HG02642 (cell line): ENCODE data around the gene WFIKKN1.
A peak's percentile ranks its signal among the peaks of the same experiment; 100 is the strongest.

Experiments used
- ATAC-seq: cut with Tn5 transposase; IDR thresholded peaks from one replicate; pipeline ENCODE4 v1.9.1; 2021; ENCODE audit warnings: mild to moderate bottlenecking; ENCODE audit not compliant: unreplicated experiment, poor library complexity

The WFIKKN1 gene

DNA sequence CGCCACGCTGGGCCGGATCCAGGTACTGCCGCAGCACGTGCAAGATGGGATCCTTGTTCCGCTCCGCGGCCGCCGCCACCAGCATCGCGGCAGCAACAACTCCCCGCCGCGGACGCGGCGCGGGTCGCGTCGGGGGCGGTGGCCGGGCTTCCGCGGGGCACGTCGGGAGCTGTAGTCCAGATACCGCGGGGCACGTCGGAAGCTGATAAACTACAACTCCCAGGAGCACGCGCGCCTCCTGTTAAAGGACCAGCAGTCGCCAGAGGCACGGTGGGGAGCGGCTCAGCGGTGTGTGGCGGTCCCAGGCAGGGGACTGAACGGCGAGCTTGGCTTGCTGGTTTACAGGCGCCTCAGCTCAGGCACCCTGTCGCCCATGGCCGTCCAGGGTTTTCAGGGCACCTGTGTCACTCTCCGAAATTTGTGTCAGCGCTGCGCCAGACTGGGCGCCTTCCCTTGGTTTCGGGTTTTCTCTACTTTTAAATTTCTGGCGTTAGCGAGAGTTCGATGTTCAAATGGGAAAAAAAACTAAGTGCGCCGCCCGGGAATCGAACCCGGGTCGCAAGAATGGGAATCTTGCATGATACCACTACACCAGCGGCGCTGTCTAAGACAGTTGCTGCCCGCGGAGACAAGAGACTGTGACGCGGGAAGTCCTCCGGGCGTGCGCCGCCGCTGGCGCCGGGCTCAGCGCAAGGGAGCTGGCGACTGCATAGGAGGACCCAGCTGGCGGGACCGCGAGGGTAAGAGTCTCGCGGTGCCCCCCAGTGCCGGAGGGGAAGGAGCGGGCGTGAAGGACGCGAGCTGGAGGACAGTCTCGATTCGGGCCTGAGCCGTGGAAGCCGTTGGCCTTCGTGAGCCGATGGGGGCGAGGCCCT is 5.7 kb downstream of the WFIKKN1 start, which contains the start of gene METTL26:
Gene METTL26 (minus strand): TSS at position 100 of the 875 bp plus-strand sequence. CDS start 15 bp downstream, at position 85.
- ATAC-seq = peak; percentile 77

DNA sequence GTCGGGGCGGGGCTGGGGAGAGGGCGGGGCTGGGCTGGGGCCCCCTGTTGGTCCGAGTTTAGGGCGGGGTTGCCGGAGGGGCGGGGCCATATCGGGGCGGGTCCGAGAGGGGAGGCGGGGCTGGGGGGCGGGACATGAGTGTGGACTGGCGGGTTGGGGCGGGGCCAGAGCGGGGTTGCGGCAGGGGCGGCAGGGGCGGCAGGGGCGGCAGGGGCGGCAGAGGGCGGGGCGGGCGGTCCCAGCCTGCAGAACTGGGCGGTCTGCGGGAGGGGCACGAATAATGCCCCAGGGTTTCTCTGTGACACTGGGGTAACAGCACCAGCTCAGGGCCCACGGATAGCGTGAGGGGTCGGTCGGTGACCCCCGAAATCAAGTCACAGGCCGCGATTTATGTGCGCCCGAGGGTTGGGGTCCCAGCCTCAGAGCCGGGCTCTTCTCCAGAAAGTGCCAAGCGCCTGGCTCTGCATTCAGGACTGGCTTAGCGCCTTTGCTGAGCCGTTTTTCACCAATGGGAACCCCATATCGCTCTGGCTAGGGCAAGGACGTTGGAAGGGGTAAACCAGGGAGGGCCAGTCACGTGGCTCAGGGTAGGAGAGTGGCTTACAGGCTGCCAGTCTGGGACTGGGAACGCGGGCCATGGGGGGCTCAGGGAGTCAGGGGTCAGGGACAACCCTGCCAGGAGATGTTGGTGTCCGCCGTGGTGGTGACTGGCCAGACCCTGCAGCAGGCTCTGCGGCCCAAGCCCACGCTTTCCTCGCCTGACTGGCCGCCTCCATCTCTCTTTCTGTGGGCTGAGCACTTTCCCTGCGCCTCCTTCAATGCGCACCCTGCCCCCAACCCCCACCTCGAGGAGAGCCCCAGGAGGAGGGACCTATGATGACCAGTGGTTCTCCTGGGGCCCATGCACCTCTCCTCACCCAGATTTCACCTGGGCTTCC is 6.6 kb downstream of the WFIKKN1 start:
- no peak for ATAC-seq

DNA sequence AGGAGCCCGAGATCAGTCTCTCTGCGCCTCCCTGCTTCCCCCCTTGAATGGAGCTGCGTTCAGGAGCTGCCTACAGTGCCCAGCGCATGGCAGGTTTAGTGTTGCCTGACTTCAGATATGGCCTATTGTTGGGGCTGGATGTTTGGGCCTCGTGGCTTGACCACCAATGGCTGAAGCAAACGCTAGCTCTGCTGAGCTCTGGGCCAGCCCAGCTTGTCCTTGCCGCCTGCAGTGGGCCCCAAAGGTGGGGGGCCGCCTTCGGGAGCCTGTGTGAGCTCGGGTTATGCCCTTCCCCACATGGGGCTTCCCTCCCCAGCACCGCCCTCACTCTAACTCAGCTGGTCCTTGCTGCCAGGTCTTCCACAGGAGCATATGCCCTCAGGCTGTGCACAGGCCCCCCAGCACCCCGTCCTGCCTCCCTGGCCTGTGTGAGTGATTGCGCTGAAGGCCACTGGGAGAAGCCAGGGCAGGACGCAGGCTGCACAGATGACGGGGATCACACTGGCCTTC is 7.3 kb downstream of the WFIKKN1 start:
- ATAC-seq = no peak

DNA sequence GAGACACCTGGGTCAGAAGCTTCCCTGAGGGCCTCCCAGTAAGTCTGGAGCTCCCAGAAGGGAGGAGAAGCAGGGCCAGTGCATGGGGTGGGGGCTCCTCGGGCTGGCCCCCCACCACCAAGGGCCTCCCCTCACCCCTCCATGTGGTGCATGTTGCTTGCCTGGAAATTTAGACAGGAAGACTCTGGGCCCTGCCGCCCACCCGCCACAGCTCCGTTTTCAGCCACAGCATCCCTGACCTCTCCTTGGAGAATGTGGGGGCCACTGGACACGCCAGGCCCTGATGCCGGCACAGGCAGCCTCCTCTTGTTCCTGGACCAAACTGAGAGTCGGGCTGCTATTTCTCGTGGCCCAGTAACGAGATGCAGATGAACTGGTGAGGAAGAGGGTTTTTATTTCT is 8.1 kb downstream of the WFIKKN1 start:
- ATAC-seq = no peak

DNA sequence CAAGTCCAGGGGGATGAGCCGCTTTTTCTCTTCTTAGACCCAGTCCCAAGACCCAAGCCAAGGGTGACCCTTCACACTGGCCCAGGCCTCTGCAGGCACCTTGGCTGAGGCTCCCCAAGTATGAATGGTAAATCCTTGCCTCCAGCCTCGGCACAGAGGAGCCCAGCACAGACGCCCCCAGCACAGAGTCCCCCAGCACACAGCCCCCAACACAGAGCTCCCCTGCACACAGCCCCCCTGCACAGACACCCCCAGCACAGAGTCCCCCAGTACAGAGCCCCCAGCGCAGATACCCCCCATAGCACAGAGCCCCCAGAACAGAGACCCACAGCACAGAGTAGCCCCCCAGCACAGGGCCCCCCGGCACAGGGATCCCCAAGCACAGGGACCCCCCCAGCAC is 9.8 kb downstream of the WFIKKN1 start:
- no peak for ATAC-seq

DNA sequence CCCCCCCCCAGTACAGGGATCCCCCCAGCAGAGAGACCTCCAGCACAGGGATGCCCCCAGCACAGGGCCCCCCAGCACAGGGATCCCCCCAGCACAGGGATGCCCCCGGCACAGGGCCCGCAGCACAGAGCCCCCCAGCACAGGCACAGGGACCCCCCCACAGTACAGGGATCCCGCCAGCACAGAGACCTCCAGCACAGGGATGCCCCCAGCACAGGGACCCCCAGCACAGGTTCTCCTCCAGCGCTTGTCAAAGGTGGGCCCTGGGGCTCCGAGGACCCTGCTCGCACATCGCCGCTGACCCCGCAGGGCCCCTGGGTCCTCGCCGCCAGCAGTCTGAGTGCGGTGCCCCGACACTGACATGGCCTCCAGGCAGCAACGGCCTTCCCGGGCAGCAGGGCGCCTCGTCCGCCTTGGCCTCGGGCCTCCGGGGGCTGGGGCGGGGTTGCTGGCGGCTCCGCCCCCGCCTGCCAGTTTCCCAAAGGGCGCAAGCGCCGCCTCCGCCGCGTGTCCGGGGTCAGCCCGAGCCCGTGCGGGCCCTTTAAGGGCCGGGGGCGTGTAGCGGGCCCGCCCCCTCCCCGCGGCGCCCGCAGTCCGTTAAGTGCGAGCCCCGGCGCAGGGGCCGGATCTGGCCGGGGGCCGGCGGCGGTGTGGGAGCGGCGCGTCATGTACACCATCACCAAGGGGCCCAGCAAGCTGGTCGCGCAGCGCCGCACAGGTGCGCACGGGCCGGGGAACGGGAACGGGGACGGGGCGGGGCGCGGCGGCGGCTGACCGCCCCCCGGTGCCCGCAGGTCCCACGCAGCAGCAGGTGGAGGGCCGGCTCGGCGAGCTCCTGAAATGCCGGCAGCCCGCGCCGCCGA is 10.8 kb downstream of the WFIKKN1 start, which contains the start of gene MCRIP2:
Gene MCRIP2 (plus strand): TSS at position 503 of the 863 bp plus-strand sequence. CDS start 164 bp downstream, at position 667.
- peak; percentile 50 for ATAC-seq

DNA sequence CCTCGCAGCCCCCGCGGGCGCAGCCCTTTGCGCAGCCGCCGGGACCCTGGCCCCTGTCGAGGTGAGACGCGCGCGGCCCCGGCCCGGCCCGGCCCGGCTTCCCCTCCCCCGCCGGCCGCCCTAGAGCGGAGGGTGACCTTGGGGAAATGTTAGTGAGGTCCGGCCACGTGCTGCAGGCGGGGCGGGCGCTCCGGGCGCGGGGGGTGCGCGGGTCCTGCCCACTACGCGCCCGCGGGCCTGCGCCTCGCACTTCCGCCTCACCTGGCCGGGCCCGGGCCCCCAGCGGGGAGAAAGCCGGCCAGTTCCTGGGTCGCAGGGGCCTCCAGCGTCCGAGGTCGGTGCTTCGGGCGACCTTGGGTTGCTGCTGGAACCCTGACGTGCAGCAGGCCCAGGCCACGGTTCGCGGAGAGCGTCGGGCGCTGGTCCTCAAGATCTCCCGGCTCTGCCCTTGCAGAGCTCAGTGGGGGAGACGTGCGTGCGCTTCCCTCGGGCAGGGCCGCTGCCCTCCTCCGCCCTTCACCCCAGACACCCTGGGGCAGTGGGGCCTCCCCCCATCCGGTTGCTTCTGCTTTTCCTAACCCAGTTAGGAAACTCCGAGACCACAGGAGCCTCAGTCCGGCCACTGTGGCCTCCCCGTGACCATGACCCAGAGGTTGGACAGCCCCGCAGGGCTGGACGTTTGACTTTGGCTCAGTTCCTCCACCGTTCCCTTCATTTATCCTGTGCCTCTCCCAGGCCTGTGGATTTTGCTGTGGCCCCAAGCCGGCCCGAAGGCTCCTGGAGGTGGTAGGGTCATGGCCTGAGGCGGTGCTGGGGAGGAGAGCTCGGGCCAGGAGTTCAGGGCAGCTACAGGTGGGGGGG is 11.6 kb downstream of the WFIKKN1 start:
- ATAC-seq = peak; percentile 47

DNA sequence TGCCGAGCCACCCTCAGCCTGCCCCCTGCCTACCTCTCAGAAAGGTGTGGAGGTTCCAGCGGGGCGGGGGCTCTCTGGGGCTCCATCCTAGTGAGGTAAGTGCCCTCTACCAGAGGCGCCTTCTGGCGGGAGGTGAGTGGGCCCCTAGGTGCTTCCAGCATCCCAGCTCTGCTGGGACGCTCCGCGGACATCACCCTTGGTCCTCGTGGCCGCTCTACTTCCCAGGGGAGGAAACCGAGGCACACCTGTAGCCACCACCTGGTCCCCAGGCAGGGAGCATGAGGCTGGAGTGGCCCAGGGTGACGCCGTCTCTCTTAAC is 12.2 kb downstream of the WFIKKN1 start:
- no peak for ATAC-seq

DNA sequence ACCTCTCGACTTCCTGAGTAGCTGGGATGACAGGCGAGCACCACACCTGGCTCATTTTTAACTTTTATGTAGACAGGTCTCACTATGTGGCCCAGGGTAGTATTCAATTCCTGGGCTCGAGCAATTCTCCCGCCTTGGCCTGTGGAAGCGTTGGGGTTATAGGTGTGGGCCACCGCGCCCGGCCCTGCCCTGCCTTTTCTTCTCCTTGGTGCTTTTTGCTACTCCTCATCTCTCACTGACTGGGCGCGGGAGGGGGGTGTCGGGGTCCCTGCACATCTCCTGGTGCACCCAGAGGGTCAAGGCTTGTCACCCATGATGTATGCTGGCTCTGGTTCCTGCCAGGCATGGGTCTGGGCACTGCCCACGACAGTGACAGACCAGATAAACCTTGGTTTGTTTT is 13.8 kb downstream of the WFIKKN1 start:
- ATAC-seq = no peak

DNA sequence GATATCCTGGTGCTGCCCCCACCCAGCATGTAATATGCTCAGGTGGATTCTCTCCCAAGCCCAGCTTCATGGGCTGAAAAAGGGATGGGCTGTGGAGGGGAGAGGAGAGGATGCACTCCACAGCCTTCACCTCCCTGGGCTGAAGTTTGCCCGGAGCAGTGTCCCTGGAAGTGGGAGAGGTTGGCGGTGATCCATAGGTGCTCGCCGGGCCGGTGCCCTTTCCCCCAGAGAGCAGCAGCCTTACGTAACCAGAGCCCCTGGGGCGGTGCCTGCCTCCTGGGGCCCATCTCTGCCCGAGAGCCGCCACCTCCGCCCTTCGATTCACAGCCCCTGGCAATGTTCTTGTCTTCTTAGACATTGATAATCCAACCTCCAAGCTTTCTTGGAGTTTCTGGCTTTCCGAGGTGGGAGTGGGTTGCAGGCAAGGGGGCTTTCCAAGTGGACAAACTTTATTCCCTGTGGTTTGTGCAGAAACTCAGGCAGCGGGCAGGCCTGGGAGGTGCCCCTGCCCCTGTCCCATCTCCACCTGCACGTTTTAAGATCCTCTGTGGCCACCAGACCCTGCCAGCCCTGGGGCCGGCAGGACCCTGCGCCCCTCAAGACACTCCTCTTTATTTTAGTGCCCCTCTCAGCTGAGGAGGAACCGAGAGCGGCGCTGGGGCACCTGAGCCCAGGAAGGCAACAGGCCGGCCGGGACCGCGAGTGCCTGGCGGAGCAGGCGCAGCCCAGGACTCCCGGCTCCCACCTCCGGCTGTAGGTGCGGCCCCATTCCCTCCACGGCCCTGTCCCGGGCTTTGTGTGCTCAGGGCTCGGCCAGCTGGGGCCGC is 15.3 kb downstream of the WFIKKN1 start:
- ATAC-seq = no peak

DNA sequence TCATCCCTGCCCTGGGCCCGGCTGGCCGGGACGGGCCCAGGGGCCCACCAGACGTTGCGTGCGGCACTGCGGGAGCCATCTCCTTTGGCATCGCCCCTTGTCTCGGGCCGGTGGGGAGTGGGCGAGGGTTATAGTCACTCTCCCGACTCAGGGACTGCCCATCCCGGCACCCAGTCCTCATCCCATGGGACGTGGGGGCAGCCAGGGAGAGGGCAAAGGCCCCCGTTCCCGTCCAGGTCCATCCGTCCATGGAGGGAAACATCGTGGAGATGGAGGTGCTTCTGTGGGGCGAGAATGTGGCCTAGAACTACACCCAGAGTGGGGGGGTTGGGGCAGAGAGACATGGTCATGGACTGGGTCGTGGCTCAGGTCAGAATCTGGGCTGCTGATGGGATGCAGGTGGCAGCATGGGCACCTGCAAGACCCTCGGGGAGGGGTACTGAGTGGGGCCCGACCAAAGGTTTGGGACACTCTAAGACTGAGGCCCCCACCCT is 15.9 kb downstream of the WFIKKN1 start:
- no peak for ATAC-seq

DNA sequence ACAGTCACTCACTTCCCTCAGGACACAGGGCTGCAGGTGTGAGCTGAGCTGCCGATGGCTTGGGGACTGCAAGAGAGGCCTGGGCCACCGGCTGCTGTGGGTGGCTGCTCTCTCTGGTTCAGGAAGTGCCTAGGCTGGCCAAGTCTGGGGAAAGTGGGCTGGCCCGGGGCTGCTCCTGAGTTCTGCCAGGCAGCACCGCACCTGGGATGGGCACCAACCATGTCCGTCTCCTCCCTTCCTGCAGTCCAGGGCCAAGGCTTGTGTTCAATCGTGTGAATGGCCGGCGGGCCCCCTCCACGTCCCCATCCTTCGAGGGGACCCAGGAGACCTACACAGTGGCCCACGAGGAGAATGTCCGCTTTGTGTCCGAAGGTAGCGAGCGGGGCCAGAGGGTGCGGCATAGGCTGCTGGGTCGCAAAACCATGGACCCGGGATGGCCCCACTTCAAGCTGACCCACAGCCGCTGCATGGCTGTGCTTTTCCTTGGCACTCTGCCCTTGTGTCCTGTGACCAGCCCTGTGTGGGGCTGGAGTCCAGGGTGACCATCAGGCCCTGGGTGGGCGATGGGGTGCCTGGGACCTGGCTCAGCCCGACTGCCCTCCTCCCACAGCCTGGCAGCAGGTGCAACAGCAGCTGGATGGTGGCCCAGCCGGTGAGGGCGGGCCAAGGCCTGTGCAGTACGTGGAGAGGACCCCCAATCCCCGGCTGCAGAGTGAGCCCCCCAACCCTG is 16.6 kb downstream of the WFIKKN1 start:
- no peak for ATAC-seq

DNA sequence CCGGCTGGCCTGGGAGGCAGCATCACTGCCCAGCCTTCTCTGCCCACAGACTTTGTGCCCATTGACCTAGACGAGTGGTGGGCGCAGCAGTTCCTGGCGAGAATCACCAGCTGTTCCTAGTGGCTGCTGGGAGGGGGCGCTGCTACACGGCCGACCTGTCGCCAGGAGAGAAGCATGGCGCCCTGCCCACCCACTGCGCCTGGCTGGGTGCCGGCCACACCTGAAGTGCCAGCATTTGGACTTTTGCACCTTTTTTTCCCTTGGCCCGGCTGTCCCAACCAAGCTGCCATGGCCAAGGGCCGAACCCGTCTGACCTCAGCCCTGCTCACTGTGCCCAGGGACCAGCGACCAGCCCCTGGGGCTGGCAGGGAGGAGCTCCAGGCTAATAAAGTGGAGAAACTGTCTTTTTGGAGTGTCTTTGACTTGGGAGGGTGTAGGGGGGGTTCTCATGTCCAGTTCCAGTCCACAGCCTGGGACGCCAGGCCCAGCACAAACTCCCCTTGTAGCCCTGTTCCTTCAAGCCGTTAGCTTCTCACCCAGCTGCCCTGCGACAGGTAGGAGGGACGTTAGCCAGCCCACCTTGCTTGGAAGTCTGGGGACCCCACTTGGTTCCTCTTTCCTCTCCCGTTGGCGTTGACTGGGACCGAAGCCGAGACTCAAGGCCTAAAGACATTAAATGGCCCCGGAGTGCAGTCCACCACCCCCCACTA is 17.4 kb downstream of the WFIKKN1 start:
- ATAC-seq = no peak

DNA sequence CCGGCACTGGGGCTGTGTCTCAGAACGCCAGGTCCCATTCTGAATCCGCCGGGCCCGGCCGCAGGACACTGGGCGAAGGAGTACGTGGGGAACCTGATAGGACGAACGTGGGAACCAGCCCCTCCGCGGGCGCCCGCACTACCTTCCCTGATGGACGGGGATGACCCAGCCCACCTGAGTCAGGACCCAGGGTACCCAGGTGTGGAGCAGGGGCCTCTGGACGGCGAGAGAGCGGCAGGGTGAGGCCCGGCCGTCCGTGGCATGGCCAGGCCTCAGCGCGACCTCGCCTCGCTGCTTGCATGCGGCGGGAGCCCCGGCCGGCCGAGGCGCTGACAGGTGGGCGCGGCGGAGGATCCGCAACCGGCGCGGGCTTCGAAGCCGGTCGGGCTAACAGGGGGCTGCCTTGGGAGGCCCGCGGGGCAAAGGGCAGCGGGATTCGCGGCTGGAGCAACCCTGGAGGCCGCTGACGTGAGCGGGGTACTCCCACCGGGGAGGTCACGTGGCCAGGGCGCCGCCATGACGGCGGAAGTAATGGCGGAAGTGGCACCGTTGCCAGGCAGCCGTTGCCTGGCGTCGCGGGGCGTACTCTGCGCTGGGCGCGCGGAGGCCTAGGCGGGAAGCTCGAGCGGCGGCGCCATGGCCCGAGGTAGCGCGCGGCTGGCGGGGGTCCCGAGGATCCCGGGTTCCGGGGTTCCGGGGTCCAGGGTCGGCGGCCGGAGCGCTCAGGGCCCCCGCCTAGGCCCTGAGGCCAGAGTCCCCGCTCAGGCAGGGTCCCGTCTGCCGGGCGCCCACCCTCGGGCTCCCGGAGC is 18.2 kb downstream of the WFIKKN1 start, which contains the start of gene WDR90:
Gene WDR90 (plus strand): TSS at position 585 of the 809 bp plus-strand sequence. CDS start 52 bp downstream, at position 637.
- peak; percentile 76 for ATAC-seq

DNA sequence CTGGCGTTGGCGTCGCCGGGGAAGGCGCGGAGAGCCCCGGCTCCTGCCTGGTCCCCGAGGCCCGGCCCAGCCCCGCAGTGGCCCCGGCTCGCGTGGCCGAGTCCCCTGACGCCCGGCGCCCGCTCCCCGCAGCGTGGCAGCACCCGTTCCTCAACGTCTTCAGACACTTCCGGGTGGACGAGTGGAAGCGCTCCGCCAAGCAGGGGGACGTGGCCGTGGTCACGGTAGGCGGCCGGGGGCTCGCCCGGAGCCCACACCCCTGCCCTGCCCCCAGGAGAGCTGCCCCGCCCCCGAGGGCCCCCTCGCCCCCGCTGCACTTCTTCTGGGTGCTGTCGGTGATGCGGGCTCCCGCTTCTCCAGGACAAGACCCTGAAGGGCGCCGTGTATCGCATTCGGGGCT is 18.8 kb downstream of the WFIKKN1 start:
- ATAC-seq = peak; percentile 19

DNA sequence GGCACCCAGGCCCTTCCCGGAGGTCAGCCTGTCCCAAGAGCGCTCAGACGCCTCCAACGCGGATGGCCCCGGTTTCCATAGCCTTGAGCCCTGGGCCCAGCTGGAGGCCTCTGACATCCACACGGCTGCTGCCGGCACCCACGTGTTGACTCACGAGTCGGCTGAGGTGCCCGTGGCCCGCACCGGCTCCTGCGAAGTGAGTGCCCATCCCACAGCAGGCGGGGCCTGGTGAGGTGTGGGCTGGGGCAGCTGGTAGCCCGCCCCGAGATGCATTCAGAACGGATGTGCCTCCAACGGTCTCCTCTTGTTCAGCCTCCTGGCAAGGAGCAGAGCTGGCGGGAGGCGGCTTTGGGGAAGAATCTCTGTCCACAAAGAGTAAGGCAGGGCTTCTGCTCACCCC is 21.1 kb downstream of the WFIKKN1 start:
- no peak for ATAC-seq
